ENCODE data around the gene CPLX1.
"Not testable (repeated sequence)": the region's sequence is repeated elsewhere in the genome, so short reads cannot be mapped to it uniquely, and the experiment has no call there.

CPLX1 gene

DNA sequence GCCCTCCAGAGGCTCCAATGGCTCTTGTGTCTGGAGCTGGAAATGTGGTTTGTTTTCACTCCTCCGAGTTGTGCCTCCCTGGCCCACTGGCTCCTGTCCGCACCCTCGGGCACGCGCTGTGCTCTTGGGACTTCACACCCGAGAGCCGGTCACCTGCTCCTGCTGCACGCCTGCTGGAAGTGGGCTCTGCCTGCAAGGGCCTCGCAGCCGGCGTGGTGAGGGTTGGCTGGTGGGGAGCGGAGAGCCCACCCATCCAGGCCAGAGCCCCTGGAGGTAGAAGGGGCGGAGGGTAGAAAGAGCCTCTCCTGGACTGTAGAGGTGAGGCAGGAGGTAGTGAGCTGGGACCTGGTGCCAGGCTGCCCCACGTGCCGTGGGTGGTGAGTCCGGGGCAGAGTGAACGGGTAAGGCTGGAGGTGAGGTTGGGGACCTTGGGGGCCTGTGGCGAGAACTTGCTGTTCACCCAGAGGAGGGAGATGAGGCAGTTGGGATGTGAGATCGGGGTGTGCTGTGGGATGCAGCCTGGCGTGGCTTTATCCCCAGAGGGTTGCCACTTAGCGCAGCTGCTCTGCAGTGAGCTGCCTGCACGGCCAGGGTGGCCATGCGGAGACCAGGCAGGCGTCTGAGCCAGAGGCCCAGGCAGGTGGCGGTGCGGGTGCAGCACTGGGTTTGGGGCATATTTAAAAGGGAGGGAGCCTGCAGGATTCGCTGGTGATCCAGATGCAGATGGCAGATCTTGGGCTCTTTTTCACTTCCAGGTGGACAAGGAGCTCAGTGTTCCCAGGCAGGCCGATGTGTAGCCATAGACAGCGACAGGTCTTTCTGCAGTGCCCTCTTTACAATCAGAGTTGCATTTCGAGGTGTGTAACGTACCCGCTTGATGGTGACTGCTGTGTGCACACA, 71.5 kb downstream of the CPLX1 start:
- DNase-seq (ENCODE audit: low spot score) = no peak
- H3K27ac ChIP-seq (ENCODE audit: poor library complexity, severe bottlenecking) = no peak overlapping the region
- H3K36me3 ChIP-seq (ENCODE audit: low read depth) = peaks cover 35% of the 10 kb centered on the region

DNA sequence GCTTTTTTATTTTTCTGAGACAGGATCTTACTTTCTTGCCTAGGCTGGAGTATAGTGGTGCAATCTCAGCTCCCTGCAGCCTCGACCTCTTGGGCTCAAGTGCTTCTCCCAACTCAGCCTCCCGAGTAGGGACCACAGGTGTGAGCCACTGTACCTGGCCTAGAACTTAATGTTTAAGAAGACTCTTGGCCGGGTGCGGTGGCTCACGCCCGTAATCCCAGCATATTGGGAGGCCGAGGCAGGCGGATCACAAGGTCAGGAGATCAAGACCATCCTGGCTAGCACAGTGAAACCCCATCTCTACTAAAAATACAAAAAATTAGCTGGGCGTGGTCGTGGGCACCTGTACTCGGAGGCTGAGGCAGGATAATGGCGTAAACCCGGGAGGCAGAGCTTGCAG, 72.7 kb downstream of the CPLX1 start:
- not testable (repeated sequence) for H3K4me3 ChIP-seq (ENCODE audit: severe bottlenecking); H3K4me1 ChIP-seq (ENCODE audit: insufficient read depth, poor library complexity, severe bottlenecking); H3K9me3 ChIP-seq (ENCODE audit: severe bottlenecking); DNase-seq (ENCODE audit: low spot score); H3K27ac ChIP-seq (ENCODE audit: poor library complexity, severe bottlenecking); H3K27me3 ChIP-seq (ENCODE audit: insufficient read depth, poor library complexity, severe bottlenecking); ATAC-seq (ENCODE audit: low read depth)
- H3K36me3 ChIP-seq (ENCODE audit: low read depth) = peaks cover 46% of the 10 kb centered on the region

More for the DNA sequence above, 71.5 kb downstream of the CPLX1 start:
- no peaks in the 10 kb centered on the region for H3K9me3 ChIP-seq (ENCODE audit: severe bottlenecking)
- TF ChIP-seq, protein P1, sequence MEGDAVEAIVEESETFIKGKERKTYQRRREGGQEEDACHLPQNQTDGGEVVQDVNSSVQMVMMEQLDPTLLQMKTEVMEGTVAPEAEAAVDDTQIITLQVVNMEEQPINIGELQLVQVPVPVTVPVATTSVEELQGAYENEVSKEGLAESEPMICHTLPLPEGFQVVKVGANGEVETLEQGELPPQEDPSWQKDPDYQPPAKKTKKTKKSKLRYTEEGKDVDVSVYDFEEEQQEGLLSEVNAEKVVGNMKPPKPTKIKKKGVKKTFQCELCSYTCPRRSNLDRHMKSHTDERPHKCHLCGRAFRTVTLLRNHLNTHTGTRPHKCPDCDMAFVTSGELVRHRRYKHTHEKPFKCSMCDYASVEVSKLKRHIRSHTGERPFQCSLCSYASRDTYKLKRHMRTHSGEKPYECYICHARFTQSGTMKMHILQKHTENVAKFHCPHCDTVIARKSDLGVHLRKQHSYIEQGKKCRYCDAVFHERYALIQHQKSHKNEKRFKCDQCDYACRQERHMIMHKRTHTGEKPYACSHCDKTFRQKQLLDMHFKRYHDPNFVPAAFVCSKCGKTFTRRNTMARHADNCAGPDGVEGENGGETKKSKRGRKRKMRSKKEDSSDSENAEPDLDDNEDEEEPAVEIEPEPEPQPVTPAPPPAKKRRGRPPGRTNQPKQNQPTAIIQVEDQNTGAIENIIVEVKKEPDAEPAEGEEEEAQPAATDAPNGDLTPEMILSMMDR (IDR thresholded peaks at IDR 0.05; ENCODE audit: poor library complexity, severe bottlenecking) = no peak
- H3K4me3 ChIP-seq (ENCODE audit: severe bottlenecking) = no peak overlapping the region
- peaks cover 4% of the 10 kb centered on the region for H3K4me1 ChIP-seq (ENCODE audit: insufficient read depth, poor library complexity, severe bottlenecking)
- peak; percentile 19; the same call in 1 of the 3 replicates for ATAC-seq (ENCODE audit: low read depth)
- no peaks in the 10 kb centered on the region for H3K27me3 ChIP-seq (ENCODE audit: insufficient read depth, poor library complexity, severe bottlenecking)

DNA sequence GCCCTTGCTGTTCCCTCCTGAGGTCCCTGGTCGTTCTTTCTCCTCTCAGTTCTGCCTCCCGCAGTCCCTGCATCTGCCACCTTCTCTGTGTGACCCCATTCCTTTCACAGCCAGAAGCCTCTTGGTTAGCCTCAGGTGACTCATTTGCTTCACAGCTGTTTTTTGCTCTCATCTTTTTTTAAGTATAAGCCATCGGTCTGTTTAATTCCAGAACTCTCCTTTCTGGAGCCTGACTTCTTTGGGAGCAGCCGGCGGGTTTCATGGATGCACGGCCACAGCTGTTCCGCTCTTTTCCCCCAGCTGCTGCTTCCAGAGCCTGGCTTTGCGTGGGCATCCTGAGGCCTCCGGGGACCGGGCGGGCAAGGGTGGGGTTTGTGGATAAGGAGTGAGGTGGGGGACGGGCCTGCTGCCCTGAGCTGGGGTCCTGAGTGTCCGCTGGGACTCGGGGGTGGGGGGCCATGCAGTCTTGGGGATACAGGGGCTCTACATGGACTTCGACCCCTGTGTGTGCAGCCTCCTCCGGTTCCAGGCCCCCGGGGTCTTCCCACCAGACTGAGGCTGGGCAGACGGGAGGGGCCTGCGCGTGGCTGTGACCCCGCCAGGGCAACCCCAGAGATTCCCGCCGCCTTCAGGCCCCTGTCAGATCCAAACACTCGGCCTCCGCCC, 73.6 kb downstream of the CPLX1 start:
- no peaks in the 10 kb centered on the region for H3K27me3 ChIP-seq (ENCODE audit: insufficient read depth, poor library complexity, severe bottlenecking)
- TF ChIP-seq, protein P1 (IDR thresholded peaks at IDR 0.05; ENCODE audit: poor library complexity, severe bottlenecking) = no peak
- peaks cover 45% of the 10 kb centered on the region for H3K36me3 ChIP-seq (ENCODE audit: low read depth)
- H3K9me3 ChIP-seq (ENCODE audit: severe bottlenecking) = no peaks in the 10 kb centered on the region
- ATAC-seq (ENCODE audit: low read depth) (no peak), DNase-seq (ENCODE audit: low spot score) (no peak)
- H3K4me1 ChIP-seq (ENCODE audit: insufficient read depth, poor library complexity, severe bottlenecking) = peaks cover 4% of the 10 kb centered on the region
- no peak overlapping the region for H3K27ac ChIP-seq (ENCODE audit: poor library complexity, severe bottlenecking)
- H3K4me3 ChIP-seq (ENCODE audit: severe bottlenecking) = no peak overlapping the region

DNA sequence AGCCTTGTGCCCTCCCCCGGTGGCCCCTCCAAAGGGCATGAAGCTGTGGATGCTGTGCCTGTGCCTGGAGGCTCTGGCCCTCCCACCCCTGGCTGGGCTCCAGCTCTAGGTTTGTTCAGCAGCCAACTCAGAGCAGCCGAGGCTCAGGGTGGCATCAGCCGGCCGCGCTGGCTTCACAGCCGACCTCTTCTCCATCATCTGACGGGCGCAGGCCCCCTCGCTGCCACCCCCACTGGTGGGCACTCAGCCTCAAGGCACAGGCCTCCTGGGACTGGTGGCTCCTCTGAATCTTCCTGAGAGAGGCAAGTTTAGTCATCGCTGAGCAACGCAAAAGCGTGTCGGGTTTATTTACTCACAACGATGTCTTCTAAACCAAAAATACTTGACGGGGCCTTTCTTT, 74.3 kb downstream of the CPLX1 start:
- DNase-seq (ENCODE audit: low spot score) (no peak), ATAC-seq (ENCODE audit: low read depth) (no peak)
- H3K4me1 ChIP-seq (ENCODE audit: insufficient read depth, poor library complexity, severe bottlenecking) = peaks cover 4% of the 10 kb centered on the region
- no peak overlapping the region for H3K4me3 ChIP-seq (ENCODE audit: severe bottlenecking)
- H3K27me3 ChIP-seq (ENCODE audit: insufficient read depth, poor library complexity, severe bottlenecking) = no peaks in the 10 kb centered on the region
- H3K27ac ChIP-seq (ENCODE audit: poor library complexity, severe bottlenecking) = no peak overlapping the region
- TF ChIP-seq, protein P1 (IDR thresholded peaks at IDR 0.05; ENCODE audit: poor library complexity, severe bottlenecking) = no peak
- no peaks in the 10 kb centered on the region for H3K9me3 ChIP-seq (ENCODE audit: severe bottlenecking)
- H3K36me3 ChIP-seq (ENCODE audit: low read depth) = peaks cover 38% of the 10 kb centered on the region

DNA sequence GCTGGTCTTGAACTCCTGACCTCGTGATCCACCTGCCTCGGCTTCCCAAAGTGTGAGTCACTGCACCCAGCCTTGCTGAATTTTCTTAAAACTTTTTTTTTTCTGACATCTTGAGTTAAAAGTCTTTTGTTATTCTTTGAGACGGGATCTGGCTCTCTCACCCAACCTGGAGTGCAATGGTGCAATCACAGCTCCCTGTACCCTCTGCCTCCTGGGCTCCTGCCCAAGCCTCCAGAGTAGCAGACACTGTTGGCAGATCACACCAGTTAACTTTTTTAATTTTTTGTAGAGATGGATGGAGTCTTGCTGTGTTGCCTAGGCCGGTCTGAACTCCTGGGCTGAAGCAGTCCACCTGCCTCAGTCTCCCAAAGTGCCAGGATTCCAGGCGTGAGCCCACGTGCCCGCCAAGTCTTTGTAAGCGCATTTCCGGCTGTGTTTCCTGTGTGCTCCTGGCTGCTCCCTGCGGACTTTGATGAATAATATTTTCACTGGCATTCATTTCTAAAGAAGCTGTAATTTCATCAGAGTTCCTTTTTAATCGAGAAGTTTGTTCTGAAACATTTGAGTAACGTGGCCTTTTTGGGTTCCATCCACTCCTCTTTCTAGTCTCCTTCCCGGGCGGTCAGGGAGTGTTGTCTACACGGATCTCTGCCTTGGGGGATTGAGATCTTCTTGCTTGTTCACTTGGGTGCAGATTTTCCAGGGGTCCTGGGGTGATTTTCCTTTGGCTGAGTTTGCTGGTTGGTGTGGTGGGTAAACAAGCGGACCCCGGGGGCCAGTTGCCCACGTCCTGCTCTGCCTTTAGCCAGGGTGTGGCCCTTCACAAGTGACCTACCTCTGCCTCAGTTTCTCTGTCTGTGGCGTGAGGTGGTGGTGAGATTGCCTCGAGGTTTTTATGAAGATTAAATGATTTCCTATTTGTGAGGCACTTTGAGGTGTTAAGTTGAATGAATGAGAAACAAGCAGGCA, 75.9 kb downstream of the CPLX1 start:
- Histone ChIP-seq H3K36me3 (ENCODE audit: low read depth) (peaks cover 34% of the 10 kb centered on the region), H3K4me1 (ENCODE audit: insufficient read depth, poor library complexity, severe bottlenecking) (peaks cover 4% of the 10 kb centered on the region), H3K27me3 (ENCODE audit: insufficient read depth, poor library complexity, severe bottlenecking) (no peaks in the 10 kb centered on the region), H3K27ac (ENCODE audit: poor library complexity, severe bottlenecking) (peak overlapping the region; percentile 31), H3K9me3 (ENCODE audit: severe bottlenecking) (no peaks in the 10 kb centered on the region), H3K4me3 (ENCODE audit: severe bottlenecking) (no peak overlapping the region)
- ATAC-seq (ENCODE audit: low read depth) = peak; percentile 38; the same call in 1 of the 3 replicates
- TF ChIP-seq, protein P1 (IDR thresholded peaks at IDR 0.05; ENCODE audit: poor library complexity, severe bottlenecking) = no peak
- DNase-seq (ENCODE audit: low spot score) = no peak
